IPS DF 6.9 (cell line): Measurements from ENCODE around the gene MAP3K5.

ENCODE experiments used
- DNase-seq: peaks from one replicate; pipeline ENCODE4 v3.0.0-alpha.2; 2013; ENCODE audit warnings: low read depth, low spot score
- H3K27ac ChIP-seq: one replicate; pipeline ENCODE4 v1.5.1; 2013; ENCODE audit warnings: low read length, control low read depth
- H3K27me3 ChIP-seq: 2 replicates; pipeline ENCODE4 v1.6.1; 2013; ENCODE audit warnings: mild to moderate bottlenecking, low read length; ENCODE audit not compliant: control insufficient read depth, insufficient read depth
- H3K36me3 ChIP-seq: 2 replicates; pipeline ENCODE4 v1.6.1; 2013; ENCODE audit warnings: low read length; ENCODE audit not compliant: control insufficient read depth, insufficient read depth
- H3K4me1 ChIP-seq: 2 replicates; pipeline ENCODE4 v1.6.1; 2013; ENCODE audit warnings: low read length; ENCODE audit not compliant: control insufficient read depth, insufficient read depth
- H3K4me3 ChIP-seq: 2 replicates; pipeline ENCODE4 v1.5.1; 2013; ENCODE audit warnings: mild to moderate bottlenecking, low read length
- H3K9me3 ChIP-seq: 2 replicates; pipeline ENCODE4 v1.6.1; 2013; ENCODE audit warnings: low read length, inconsistent platforms; ENCODE audit not compliant: control insufficient read depth, insufficient read depth
- WGBS: extraction: QIAGEN DNeasy Blood & Tissue Kit; methylation state at CpG from one replicate; pipeline ENCODE4 v1.1.7; 2013; ENCODE audit warnings: mixed read lengths, missing lambda C conversion rate; ENCODE audit not compliant: insufficient read length, insufficient coverage; 5-methylcytosine and 5-hydroxymethylcytosine counted together

MAP3K5 gene

DNA sequence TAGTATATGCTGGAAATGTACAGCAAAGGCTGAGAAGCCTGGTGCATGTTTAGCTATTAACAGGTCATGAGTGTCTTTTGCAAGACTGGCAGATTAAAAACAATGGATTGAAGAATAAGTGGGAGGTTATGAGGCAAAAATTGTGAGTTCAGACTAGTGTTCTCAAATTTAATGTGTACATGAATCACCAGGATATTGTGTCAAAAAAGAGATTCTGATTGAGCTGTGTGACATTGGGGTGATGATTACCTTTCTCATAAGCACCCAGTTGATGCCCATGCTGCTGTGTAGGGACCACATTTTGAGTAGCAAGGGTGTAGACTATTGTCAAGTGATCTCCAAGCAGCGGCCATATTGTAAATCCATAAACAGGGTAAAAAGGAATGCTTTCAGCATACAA, 44.8 kb downstream of the MAP3K5 start:
- Histone ChIP-seq H3K27me3 (no peaks in the 10 kb centered on the region), H3K36me3 (no peaks in the 10 kb centered on the region), H3K27ac (no peak overlapping the region), H3K9me3 (no peaks in the 10 kb centered on the region), H3K4me1 (no peaks in the 10 kb centered on the region), H3K4me3 (no peak overlapping the region)
- no CpG with 5 or more reads among the region's 1 CpG for WGBS
- no peak for DNase-seq

DNA sequence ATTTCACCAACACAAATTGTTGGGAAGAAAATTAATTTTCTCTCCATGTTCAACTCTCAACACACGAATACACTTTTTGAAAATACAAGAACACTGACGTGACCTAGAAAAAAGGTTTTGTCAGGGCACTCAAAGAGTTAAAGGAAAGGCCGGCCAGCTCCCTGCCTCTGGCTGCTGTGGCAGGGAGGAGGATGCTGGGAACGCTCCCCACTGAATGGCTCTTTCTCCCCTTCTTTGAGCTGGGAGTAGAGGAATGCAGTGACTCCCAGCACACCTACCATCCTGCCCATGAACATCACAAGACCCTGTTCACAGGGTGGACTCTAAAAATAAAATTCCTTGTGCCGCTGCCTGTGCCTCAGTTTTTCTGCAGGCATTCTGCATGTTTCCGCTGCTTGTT, 47.0 kb downstream of the MAP3K5 start:
- no peaks in the 10 kb centered on the region for H3K9me3 ChIP-seq
- H3K27ac ChIP-seq: no peak overlapping the region
- H3K36me3 ChIP-seq: no peaks in the 10 kb centered on the region
- no peak overlapping the region for H3K4me3 ChIP-seq
- WGBS: no CpG with 5 or more reads among the region's 6 CpGs
- no peak for DNase-seq
- no peaks in the 10 kb centered on the region for H3K27me3 ChIP-seq
- H3K4me1 ChIP-seq: no peaks in the 10 kb centered on the region

DNA sequence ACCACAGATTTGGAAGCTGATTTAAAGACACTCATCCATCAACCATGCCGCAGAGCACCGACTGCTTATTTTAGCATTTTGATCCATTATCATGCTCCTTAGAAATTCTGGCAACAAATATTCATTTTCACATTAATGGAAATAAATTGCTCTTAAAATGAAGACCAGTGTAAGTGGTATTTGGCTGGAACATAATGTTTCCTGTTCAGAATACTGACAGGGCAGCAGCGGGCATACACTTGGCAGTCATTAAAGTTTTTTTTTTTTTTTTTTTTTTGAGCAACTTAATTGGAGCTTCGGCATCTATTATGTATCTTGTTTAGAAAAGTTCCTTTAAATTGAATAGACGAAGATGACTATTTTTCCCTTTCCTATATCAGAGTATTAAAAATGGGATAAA, 47.4 kb downstream of the MAP3K5 start:
- Histone ChIP-seq H3K27me3 (no peaks in the 10 kb centered on the region), H3K4me1 (no peaks in the 10 kb centered on the region), H3K36me3 (no peaks in the 10 kb centered on the region), H3K27ac (no peak overlapping the region), H3K9me3 (no peaks in the 10 kb centered on the region), H3K4me3 (no peak overlapping the region)
- WGBS: no CpG with 5 or more reads among the region's 5 CpGs
- DNase-seq: no peak

DNA sequence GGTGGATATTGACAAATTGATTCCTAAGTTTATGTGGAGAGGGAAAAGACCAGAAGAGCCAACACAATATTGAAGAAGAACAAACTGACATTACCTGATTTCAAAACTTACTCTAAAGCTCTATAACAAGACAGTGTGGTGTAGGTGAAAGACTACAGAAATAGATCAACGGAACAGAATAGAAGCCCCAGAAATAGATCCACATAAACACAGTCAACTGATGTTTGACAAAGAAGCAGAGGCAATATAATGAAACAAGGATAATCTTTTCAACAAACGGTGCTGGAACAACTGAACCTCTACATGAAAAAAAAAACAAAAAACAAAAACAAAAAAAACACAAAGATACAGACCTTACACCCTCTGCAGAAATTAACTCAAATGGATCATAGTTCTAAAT, 50.2 kb downstream of the MAP3K5 start:
- H3K27me3 ChIP-seq: no peaks in the 10 kb centered on the region
- no peak overlapping the region for H3K27ac ChIP-seq
- no peaks in the 10 kb centered on the region for H3K4me1 ChIP-seq
- H3K36me3 ChIP-seq: no peaks in the 10 kb centered on the region
- no peak overlapping the region for H3K4me3 ChIP-seq
- H3K9me3 ChIP-seq: no peaks in the 10 kb centered on the region
- DNase-seq: no peak
- no CpG with 5 or more reads among the region's 2 CpGs for WGBS

DNA sequence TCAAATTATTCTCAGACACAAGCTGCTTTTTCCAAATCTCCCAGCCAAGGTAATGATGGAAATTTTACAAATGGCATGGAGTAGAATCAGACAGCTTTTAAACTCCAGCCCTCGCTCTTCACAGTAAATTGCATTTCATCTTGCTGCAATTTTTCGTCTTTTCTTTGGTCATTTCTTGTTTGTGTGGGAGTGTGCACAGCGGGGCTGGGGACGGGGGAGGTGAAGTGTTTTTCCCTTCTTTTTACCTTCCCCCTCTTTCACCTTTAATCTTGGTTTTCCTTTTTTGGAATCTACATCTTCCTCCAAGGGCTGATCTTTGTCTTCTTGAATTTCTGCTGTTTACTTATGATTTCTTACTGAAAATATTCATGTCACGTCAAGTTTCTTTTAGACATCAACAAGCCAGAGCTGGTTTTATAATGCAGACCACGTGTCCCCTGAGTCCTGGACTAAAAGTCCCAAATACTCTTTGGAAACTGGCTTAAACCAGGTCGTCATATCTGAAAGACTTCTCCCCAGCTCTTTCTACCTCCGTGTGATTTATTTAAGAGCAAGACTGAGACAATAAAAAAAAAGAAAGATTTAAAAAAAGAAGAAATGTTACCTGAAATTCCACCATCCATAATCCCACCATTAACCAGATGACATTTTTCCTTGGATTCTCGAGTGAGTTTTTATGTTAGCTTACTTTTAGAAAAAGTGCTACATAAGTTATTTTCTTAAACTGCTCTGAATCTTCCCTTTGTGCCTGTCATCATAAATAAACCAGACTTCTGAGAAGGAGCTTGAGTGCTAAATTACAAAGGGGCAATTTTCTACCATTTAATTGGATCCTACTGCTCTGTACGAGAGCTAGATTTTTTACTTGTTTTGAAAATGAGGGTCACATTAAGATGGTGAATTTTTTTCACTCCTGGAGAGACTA, 52.0 kb downstream of the MAP3K5 start:
- WGBS: no CpG with 5 or more reads among the region's 10 CpGs
- H3K4me1 ChIP-seq: no peaks in the 10 kb centered on the region

DNA sequence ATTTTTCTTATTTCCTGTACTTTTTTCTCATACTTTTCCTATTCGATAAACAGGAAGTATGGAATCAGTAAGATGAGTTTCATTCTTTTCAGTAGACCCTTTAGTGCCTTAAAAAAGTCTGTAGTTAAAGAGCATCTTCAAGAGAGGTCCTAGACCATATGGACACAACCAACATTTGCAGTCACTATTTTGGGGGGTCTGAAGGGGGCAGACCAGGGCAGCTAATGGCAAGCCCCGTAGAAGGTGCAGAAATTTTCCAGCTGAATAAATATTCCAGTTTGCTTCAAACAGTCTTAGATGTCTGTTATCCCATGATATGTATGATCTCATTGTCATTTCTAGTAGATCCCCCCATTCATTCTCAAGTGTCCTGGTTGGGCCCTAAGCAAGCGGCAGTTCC, 52.8 kb downstream of the MAP3K5 start:
- Histone ChIP-seq H3K9me3 (no peaks in the 10 kb centered on the region), H3K36me3 (no peaks in the 10 kb centered on the region), H3K4me1 (no peaks in the 10 kb centered on the region), H3K27ac (no peak overlapping the region), H3K4me3 (no peak overlapping the region), H3K27me3 (no peaks in the 10 kb centered on the region)
- no CpG with 5 or more reads among the region's 3 CpGs for WGBS
- no peak for DNase-seq

More for the DNA sequence above, 52.0 kb downstream of the MAP3K5 start:
- no peak overlapping the region for H3K4me3 ChIP-seq
- no peaks in the 10 kb centered on the region for H3K9me3 ChIP-seq
- no peak overlapping the region for H3K27ac ChIP-seq
- no peak for DNase-seq
- H3K27me3 ChIP-seq: no peaks in the 10 kb centered on the region
- no peaks in the 10 kb centered on the region for H3K36me3 ChIP-seq

DNA sequence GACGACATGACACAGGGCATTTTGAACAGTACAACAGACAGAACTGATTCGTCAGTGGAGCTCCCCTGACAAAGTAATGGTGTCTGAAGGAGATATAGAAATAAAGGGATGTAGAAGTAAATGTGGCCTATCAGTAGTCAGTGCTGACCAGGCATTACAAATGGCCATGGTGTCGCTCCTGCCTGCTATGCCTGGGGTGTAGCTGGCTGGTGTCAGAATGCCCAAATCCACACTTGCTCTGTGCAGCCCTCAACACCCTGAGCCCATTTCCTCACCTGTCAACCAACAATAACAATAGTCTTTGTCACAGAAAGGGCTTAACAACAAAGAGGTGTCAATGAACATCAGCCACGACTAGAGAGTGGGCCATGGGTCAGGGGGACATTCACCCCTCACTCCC, 53.2 kb downstream of the MAP3K5 start:
- H3K27me3 ChIP-seq: no peaks in the 10 kb centered on the region
- no peaks in the 10 kb centered on the region for H3K4me1 ChIP-seq
- no peak for DNase-seq
- H3K27ac ChIP-seq: no peak overlapping the region
- no CpG with 5 or more reads among the region's 4 CpGs for WGBS
- H3K4me3 ChIP-seq: no peak overlapping the region
- H3K36me3 ChIP-seq: no peaks in the 10 kb centered on the region
- no peaks in the 10 kb centered on the region for H3K9me3 ChIP-seq

DNA sequence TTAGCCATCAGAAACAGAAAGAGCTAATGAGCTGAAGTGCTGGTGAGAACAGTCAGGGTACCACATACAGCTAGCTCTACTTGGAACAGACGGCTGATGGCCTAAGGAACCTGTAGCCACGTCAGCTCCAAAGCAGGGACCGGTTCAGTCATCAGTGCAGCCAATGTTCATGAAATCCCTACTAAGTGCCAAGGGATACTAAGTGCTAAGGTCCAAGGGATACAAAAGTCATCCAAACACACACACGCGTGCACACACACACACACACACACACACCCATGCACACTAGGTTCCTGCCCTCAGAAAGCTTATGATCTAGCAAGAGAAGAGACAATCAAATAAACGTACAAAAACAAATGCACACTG, 53.6 kb downstream of the MAP3K5 start:
- no peaks in the 10 kb centered on the region for H3K27me3 ChIP-seq
- DNase-seq: no peak
- WGBS: no CpG with 5 or more reads among the region's 6 CpGs
- no peaks in the 10 kb centered on the region for H3K9me3 ChIP-seq
- no peaks in the 10 kb centered on the region for H3K4me1 ChIP-seq
- no peak overlapping the region for H3K4me3 ChIP-seq
- H3K36me3 ChIP-seq: no peaks in the 10 kb centered on the region
- no peak overlapping the region for H3K27ac ChIP-seq

DNA sequence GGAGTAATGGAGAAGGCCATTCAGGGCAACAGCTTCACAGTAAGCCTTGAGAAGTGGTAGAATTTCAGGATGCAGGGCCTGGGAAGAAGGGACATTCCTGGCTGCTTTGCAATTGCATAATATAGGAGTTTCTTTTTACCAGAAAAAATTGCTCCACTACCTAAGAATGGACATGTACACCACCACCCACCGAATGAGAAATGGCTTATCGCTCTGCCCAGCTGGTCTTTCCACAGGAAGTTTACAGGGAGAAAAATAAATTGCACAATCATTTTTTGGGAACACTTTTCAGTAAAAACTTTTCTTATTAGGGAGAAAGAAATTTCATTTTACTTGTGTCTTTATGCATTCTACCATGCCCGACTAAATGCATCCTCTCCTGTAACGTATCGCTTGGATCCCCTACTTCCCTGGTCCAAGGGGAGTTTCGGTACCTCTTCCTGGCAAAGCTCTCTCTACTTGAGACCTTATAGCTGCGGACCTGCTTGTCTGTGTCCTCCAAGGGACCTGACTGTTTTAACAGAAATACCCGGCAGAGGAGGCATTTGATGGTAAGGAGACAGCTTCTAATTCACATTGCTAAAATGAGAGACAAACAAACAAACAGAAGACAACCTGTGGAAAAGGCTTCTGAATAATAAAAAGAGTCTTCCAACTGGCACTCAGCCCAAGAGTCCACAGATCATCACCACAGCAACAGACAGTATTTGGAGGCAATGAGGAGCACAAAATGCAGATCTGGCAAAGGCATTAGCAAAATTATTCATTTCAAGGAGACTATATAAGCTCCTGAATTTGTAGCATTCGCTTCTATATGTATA, 54.2 kb downstream of the MAP3K5 start:
- DNase-seq: no peak
- Histone ChIP-seq H3K9me3 (no peaks in the 10 kb centered on the region), H3K4me3 (no peak overlapping the region), H3K27ac (no peak overlapping the region), H3K4me1 (no peaks in the 10 kb centered on the region), H3K27me3 (no peaks in the 10 kb centered on the region), H3K36me3 (no peaks in the 10 kb centered on the region)
- no CpG with 5 or more reads among the region's 9 CpGs for WGBS

DNA sequence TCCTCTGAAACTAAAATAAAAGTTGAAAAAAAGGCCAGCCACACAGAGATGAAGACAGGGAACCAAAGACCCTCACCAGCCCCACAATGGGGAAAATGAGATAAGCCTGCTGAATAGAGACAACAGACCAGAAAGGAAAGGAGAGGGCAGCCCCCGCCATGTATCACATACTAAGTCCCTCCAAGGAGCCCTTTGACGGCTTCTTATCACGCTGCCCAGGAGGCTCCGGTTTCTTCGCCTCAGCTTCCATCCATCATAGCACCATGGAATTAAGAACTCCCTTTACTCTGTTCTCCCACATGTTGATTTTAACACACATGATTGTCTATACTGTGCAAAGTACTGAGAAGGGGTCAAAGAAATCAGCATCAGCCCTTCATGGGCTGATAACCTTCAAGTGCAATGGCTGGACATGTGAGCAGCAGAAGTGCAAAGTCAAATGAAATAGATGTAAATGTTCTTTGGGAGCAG, 54.9 kb downstream of the MAP3K5 start:
- no peaks in the 10 kb centered on the region for H3K27me3 ChIP-seq
- no peak overlapping the region for H3K4me3 ChIP-seq
- no peak for DNase-seq
- no peaks in the 10 kb centered on the region for H3K9me3 ChIP-seq
- no peak overlapping the region for H3K27ac ChIP-seq
- WGBS: no CpG with 5 or more reads among the region's 5 CpGs
- no peaks in the 10 kb centered on the region for H3K36me3 ChIP-seq
- H3K4me1 ChIP-seq: no peaks in the 10 kb centered on the region
